GM19043 (cell line): ENCODE results near the gene DUSP12.
"Not testable (repeated sequence)": the region's sequence is repeated elsewhere in the genome, so short reads cannot be mapped to it uniquely, and the experiment has no call there.

ENCODE experiments used
- ATAC-seq: cut with Tn5 transposase; IDR thresholded peaks from one replicate; pipeline ENCODE4 v1.9.1; 2021; ENCODE audit warnings: low read depth; ENCODE audit not compliant: unreplicated experiment

DUSP12 gene

GRCh38 chr1:161749509-161750407, at the start of gene DUSP12:
Gene DUSP12, plus strand, starts transcription at chr1:161749786. Its CDS starts 16 bp downstream, at chr1:161749802.
- peak; percentile 97 for ATAC-seq

GRCh38 chr1:161702250-161702649, 47.3 kb upstream of the DUSP12 start:
- no peak for ATAC-seq

GRCh38 chr1:161705537-161705936, 44.0 kb upstream of the DUSP12 start:
- ATAC-seq: no peak

- ATAC-seq: no peak
These were observed 43.5 kb upstream of the DUSP12 start for GRCh38 chr1:161706113-161706481.

- peak; percentile 62 for ATAC-seq
These were observed 42.9 kb upstream of the DUSP12 start, which contains the start of gene FCRLA for GRCh38 chr1:161706482-161707347. Gene FCRLA, plus strand, starts transcription at chr1:161707229. Its CDS starts 36 bp downstream, at chr1:161707265.

GRCh38 chr1:161707503-161707902, 42.1 kb upstream of the DUSP12 start:
- no peak for ATAC-seq

- ATAC-seq: no peak
These were observed 40.2 kb upstream of the DUSP12 start for GRCh38 chr1:161709373-161709772.

GRCh38 chr1:161710560-161710959, 39.0 kb upstream of the DUSP12 start:
- ATAC-seq: no peak

GRCh38 chr1:161718559-161719324, 30.8 kb upstream of the DUSP12 start:
- ATAC-seq: peak; percentile 53

GRCh38 chr1:161719325-161719611, 30.3 kb upstream of the DUSP12 start:
- ATAC-seq: peak; percentile 44

- ATAC-seq: no peak
These were observed 29.2 kb upstream of the DUSP12 start for GRCh38 chr1:161720422-161720821.

- no peak for ATAC-seq
These were observed 28.4 kb upstream of the DUSP12 start, which contains the start of gene FCRLB for GRCh38 chr1:161720956-161721737. Gene FCRLB, plus strand, starts transcription at chr1:161721544. Its CDS starts 1,129 bp downstream, at chr1:161722673.

GRCh38 chr1:161721738-161722343, 27.7 kb upstream of the DUSP12 start:
- ATAC-seq: no peak

GRCh38 chr1:161722406-161722805, 27.2 kb upstream of the DUSP12 start:
- ATAC-seq: no peak

- no peak for ATAC-seq
These were observed 26.0 kb upstream of the DUSP12 start for GRCh38 chr1:161723459-161724141.

GRCh38 chr1:161725258-161725907, 24.2 kb upstream of the DUSP12 start:
- ATAC-seq: not testable (repeated sequence)

- ATAC-seq: no peak
These were observed 23.6 kb upstream of the DUSP12 start for GRCh38 chr1:161725908-161726472.
